ENCODE measurements around the gene SLC28A1. TPM values are rescaled to one million over a fixed set of nuclear protein-coding genes. Genes with fewer than 3 reads are reported as not detected.

SLC28A1 gene
- total RNA-seq, 8 experiments from 2014 or later: 0.05 to 0.14 (median 0.14) TPM; not detected in 5

GRCh38 chr15:84852212-84852611 is 32.2 kb upstream of the SLC28A1 start:
- 80 to 100% (median 90%) methylated on average over 1 to 5 of the region's 5 CpGs; no CpG with 5 or more reads in 1 of the 10 experiments for WGBS, 10 experiments
- H3K27ac ChIP-seq: no peak overlapping the region
- in situ Hi-C loops (cut with MboI; ENCODE audit: low pct_unique_long_range_greater_than_20kb in 2 of 9, low sequenced_read_pairs in 9 of 9, unreplicated experiment in 9 of 9): no loop called here

DNA sequence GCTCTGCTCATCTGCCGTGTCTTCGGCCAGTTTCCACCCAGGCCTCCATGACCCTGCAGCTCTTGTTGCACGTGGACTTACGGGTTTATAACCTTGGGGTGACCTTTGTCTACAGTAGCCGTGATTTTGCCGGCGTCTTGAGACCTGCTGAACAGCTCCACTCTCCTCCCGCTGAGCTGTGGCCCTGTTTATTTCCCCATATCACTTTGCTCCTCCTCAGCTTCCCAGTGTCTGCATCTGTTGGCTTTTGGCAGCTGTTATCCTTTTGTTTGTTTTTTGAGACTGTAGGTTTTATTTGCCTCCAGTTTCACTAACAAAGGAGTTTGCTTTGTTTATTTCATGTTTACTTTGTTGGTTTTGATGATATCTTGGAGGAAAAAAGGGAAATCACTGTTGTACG is 29.3 kb upstream of the SLC28A1 start:
- 60 to 100% (median 89%) methylated on average over 1 to 9 of the region's 9 CpGs for WGBS, 10 experiments
- ATAC-seq (replicated peaks in 6 of 8): no peak
- in situ Hi-C loops (cut with MboI; ENCODE audit: low pct_unique_long_range_greater_than_20kb in 2 of 9, low sequenced_read_pairs in 9 of 9, unreplicated experiment in 9 of 9): no loop called here

More at GRCh38 chr15:84852212-84852611, 32.2 kb upstream of the SLC28A1 start:
- no peak for ATAC-seq (replicated peaks in 6 of 8)
- Histone ChIP-seq H3K4me3 (no peak overlapping the region), H3K4me1 (replicated peaks in 1 of 2) (no peaks in the 10 kb centered on the region)

GRCh38 chr15:84855765-84856164 is 28.7 kb upstream of the SLC28A1 start:
- no peak overlapping the region for H3K27ac ChIP-seq
- H3K4me3 ChIP-seq: no peak overlapping the region
- H3K4me1 ChIP-seq (replicated peaks in 1 of 2): no peaks in the 10 kb centered on the region
- no peak for ATAC-seq (replicated peaks in 6 of 8)
- in situ Hi-C loops (cut with MboI; ENCODE audit: low pct_unique_long_range_greater_than_20kb in 2 of 9, low sequenced_read_pairs in 9 of 9, unreplicated experiment in 9 of 9): no loop called here

More for the DNA sequence above, 29.3 kb upstream of the SLC28A1 start:
- Histone ChIP-seq H3K27ac (no peak overlapping the region), H3K4me1 (replicated peaks in 1 of 2) (no peaks in the 10 kb centered on the region), H3K4me3 (no peak overlapping the region)

DNA sequence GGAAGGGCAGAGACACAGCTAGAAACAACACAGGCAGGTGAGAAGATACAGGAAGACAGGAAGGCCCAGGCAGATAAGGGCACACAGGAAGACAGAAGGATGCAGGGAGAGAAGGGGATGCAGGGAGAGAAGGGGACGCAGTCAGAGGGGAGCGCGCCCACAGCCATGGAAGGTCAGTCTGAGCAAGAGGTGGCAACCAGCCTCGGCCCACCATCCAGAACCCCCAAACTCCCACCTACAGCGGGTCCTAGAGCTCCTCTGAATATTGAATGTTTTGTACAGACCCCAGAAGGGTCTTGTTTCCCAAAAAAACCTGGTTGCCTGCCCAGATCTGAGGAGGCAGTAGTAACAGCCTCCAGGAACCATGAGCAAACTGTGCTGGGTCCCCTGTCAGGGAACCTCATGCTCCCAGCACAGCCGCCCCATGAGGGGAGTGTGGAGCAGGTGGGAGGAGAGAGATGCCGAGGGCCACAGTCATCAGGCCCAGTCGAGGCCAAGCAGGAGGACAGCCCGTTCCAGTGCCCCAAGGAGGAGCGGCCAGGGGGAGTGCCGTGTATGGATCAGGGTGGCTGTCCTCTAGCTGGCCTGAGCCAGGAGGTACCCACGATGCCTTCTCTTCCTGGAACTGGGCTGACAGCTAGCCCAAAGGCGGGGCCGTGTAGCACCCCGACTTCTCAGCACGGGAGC is 27.6 kb upstream of the SLC28A1 start:
- H3K4me3 ChIP-seq: no peak overlapping the region
- H3K4me1 ChIP-seq (replicated peaks in 1 of 2): no peaks in the 10 kb centered on the region
- H3K27ac ChIP-seq: no peak overlapping the region
- ATAC-seq (replicated peaks in 6 of 8): no peak
- WGBS, 10 experiments: 80 to 90% (median 86%) methylated on average over 1 to 8 of the region's 16 CpGs; no CpG with 5 or more reads in 6 of the 10 experiments
- in situ Hi-C loops (cut with MboI; ENCODE audit: low pct_unique_long_range_greater_than_20kb in 2 of 9, low sequenced_read_pairs in 9 of 9, unreplicated experiment in 9 of 9): no loop called here

GRCh38 chr15:84857418-84858004 is 27.0 kb upstream of the SLC28A1 start:
- no peak overlapping the region for H3K4me3 ChIP-seq
- H3K27ac ChIP-seq: no peak overlapping the region
- WGBS, 10 experiments: 60 to 100% (median 93%) methylated on average over 1 to 4 of the region's 15 CpGs; no CpG with 5 or more reads in 6 of the 10 experiments
- ATAC-seq (replicated peaks in 6 of 8): no peak
- H3K4me1 ChIP-seq (replicated peaks in 1 of 2): no peaks in the 10 kb centered on the region
- in situ Hi-C loops (cut with MboI; ENCODE audit: low pct_unique_long_range_greater_than_20kb in 2 of 9, low sequenced_read_pairs in 9 of 9, unreplicated experiment in 9 of 9): no loop called here

DNA sequence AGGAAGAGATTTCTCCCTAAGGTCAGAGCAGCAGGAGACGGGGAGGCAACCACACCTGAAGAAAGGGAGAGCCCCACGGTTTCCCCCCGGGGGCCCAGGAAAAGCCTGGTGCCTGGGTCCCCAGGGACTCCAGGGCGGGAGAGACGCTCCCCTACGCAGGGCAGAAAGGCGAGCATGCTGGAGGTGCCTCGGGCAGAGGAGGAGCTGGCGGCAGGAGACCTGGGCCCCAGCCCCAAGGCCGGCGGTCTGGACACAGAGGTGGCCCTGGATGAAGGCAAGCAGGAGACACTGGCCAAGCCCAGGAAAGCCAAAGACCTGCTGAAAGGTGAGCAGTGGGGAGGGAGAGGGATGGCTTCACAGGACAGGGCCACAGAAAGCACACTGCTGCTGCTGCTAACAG is 26.2 kb upstream of the SLC28A1 start:
- ATAC-seq (replicated peaks in 6 of 8): no peak
- Histone ChIP-seq H3K4me1 (replicated peaks in 1 of 2) (no peaks in the 10 kb centered on the region), H3K4me3 (no peak overlapping the region), H3K27ac (no peak overlapping the region)
- 60 to 100% methylated on average over 1 to 5 of the region's 11 CpGs; no CpG with 5 or more reads in 8 of the 10 experiments for WGBS, 10 experiments
- in situ Hi-C loops (cut with MboI; ENCODE audit: low pct_unique_long_range_greater_than_20kb in 2 of 9, low sequenced_read_pairs in 9 of 9, unreplicated experiment in 9 of 9): no loop called here

- WGBS, 10 experiments: 80 to 100% (median 86%) methylated on average over 1 to 7 of the region's 8 CpGs; no CpG with 5 or more reads in 7 of the 10 experiments
These were observed 25.3 kb upstream of the SLC28A1 start for GRCh38 chr15:84859144-84859543.

DNA sequence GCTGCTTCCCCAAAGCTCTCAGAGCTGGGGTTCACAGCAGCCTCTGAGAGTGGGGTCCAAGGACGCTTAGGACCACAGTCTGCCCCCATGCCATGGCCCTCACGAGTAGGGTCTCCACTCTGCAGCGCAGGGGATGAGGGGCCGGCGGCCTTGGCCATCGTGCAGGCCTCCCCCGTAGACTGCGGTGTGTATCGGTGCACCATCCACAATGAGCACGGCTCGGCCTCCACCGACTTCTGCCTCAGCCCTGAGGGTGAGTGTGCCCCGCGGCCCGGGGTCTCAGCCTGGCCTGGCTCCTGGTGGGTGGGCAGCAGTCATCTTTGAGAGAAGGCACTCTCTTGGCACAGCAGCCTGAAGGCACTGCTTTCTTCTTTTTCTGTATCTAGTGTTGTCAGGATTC is 24.8 kb upstream of the SLC28A1 start:
- H3K4me1 ChIP-seq (replicated peaks in 1 of 2): no peaks in the 10 kb centered on the region
- 85 to 100% (median 93%) methylated on average over 2 to 7 of the region's 15 CpGs; no CpG with 5 or more reads in 7 of the 10 experiments for WGBS, 10 experiments
- H3K4me3 ChIP-seq: no peak overlapping the region
- ATAC-seq (replicated peaks in 6 of 8): no peak
- no peak overlapping the region for H3K27ac ChIP-seq
- in situ Hi-C loops (cut with MboI; ENCODE audit: low pct_unique_long_range_greater_than_20kb in 2 of 9, low sequenced_read_pairs in 9 of 9, unreplicated experiment in 9 of 9): no loop called here

More at GRCh38 chr15:84859144-84859543, 25.3 kb upstream of the SLC28A1 start:
- H3K4me3 ChIP-seq: no peak overlapping the region
- H3K4me1 ChIP-seq (replicated peaks in 1 of 2): no peaks in the 10 kb centered on the region
- no peak overlapping the region for H3K27ac ChIP-seq
- ATAC-seq (replicated peaks in 6 of 8): no peak
- in situ Hi-C loops (cut with MboI; ENCODE audit: low pct_unique_long_range_greater_than_20kb in 2 of 9, low sequenced_read_pairs in 9 of 9, unreplicated experiment in 9 of 9): no loop called here

DNA sequence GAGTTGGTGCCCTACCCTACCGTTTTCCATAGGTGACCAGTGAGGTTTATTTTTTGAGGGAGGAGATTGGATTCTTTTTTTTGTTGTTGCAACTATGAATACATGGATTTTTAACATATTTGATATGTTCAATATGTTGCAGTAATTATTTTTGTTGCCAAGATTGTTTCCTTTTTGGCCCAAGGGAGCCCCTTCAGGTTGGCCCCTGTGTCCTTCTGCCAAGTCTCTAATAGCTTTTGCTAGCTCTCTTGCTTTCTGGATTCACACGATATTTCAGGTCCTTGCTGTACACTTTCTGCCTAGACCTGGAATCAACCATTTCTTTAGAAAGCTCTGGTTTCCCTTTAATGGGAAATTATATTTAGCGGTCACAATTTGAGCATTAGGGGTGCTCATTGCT is 22.7 kb upstream of the SLC28A1 start:
- Histone ChIP-seq H3K27ac (no peak overlapping the region), H3K4me3 (no peak overlapping the region), H3K4me1 (replicated peaks in 1 of 2) (no peaks in the 10 kb centered on the region)
- in situ Hi-C loops (cut with MboI; ENCODE audit: low pct_unique_long_range_greater_than_20kb in 2 of 9, low sequenced_read_pairs in 9 of 9, unreplicated experiment in 9 of 9): no loop called here
- ATAC-seq (replicated peaks in 6 of 8): no peak
- 45 to 96% (median 89%) methylated on average over 2 to 3 of the region's 3 CpGs for WGBS, 10 experiments

DNA sequence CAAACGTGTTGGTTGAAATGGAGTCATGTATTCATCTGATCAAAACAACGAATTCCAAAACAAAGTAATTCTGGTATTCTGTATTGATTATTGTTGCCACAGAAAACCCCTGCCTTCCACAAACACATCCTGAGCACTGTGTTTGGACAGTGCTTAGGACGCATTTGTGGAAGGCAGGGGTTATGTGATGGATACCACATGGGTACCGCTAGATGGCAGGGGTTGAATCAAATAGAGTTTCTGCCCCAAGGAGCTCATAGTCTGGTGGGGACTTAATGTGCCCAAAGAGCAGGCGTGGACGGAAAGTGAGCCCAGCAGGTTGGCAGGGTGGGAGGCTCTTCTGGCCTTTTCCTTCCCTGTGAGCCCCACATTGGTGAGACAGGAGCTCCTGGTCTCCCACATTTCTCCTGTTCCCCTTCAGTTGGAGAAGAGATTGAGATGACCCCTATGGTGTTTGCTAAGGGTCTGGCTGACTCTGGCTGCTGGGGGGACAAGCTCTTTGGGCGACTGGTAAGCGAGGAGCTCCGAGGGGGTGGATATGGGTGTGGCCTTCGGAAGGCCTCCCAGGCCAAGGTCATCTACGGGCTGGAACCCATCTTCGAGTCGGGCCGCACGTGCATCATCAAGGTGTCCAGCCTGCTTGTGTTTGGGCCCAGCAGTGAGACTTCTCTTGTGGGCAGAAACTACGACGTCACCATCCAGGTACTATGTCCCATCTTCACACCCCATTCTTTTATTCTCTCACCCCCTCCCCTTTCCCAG is 22.1 kb upstream of the SLC28A1 start:
- Histone ChIP-seq H3K4me1 (replicated peaks in 1 of 2) (no peaks in the 10 kb centered on the region), H3K4me3 (no peak overlapping the region), H3K27ac (no peak overlapping the region)
- in situ Hi-C loops (cut with MboI; ENCODE audit: low pct_unique_long_range_greater_than_20kb in 2 of 9, low sequenced_read_pairs in 9 of 9, unreplicated experiment in 9 of 9): no loop called here
- 46 to 90% (median 79%) methylated on average over 1 to 9 of the region's 17 CpGs; no CpG with 5 or more reads in 1 of the 10 experiments for WGBS, 10 experiments
- ATAC-seq (replicated peaks in 6 of 8): no peak

- Histone ChIP-seq H3K27ac (no peak overlapping the region), H3K4me1 (replicated peaks in 1 of 2) (no peaks in the 10 kb centered on the region), H3K4me3 (no peak overlapping the region)
- 0 to 80% (median 71%) methylated on average over 1 to 7 of the region's 13 CpGs; no CpG with 5 or more reads in 3 of the 10 experiments for WGBS, 10 experiments
- in situ Hi-C loops (cut with MboI; ENCODE audit: low pct_unique_long_range_greater_than_20kb in 2 of 9, low sequenced_read_pairs in 9 of 9, unreplicated experiment in 9 of 9): no loop called here
- peak in 2 of 8 experiments; percentile 56 to 77 for ATAC-seq (replicated peaks in 6 of 8)
These were observed 20.7 kb upstream of the SLC28A1 start for GRCh38 chr15:84863565-84864443.

GRCh38 chr15:84864444-84864795 is 20.0 kb upstream of the SLC28A1 start:
- in situ Hi-C loops (cut with MboI; ENCODE audit: low pct_unique_long_range_greater_than_20kb in 2 of 9, low sequenced_read_pairs in 9 of 9, unreplicated experiment in 9 of 9): no loop called here
- H3K27ac ChIP-seq: no peak overlapping the region
- WGBS, 10 experiments: 37 to 100% (median 83%) methylated on average over 1 to 6 of the region's 7 CpGs; no CpG with 5 or more reads in 3 of the 10 experiments
- ATAC-seq (replicated peaks in 6 of 8): no peak
- no peak overlapping the region for H3K4me3 ChIP-seq
- H3K4me1 ChIP-seq (replicated peaks in 1 of 2): no peaks in the 10 kb centered on the region
